GM23248 (cell line): ENCODE measurements around the gene TSHZ2.

Source experiments
- EZH2 ChIP-seq: fragments of 200-600 bp; sonication (generic); IDR thresholded peaks from 2 replicates; pipeline ENCODE4 v1.6.1; 2018; ENCODE audit warnings: antibody characterized with exemption, mild to moderate bottlenecking; ENCODE audit not compliant: insufficient read depth, poor library complexity, severe bottlenecking
- EZH2phosphoT487 ChIP-seq: fragments of 200-600 bp; sonication (generic); IDR thresholded peaks from 2 replicates; pipeline ENCODE4 v1.6.1; 2018; ENCODE audit warnings: antibody characterized with exemption, moderate library complexity, mild to moderate bottlenecking, low read depth; ENCODE audit not compliant: insufficient read depth

DNA sequence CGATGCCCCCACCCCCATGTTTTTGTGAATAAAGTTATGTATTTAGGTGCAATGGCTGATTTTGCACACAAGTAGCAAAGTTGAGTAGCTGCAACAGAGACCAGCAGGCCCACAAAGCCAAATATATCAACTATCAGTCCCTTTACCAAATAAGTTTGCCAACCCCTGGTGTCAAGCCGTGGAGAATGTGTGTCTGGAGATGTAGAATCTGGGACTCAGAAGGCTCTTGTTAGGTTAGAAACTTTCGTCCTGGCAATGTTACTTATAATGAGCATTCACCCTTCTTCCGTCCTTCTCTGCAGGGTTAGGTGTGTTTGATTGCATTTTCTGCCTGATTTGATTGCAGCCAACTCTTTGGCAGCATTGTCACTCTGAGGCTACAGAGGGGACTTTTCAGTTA lies 563.7 kb downstream of the TSHZ2 start:
- no peak for TF ChIP-seq EZH2
- no peak for TF ChIP-seq EZH2phosphoT487
